Fibroblast of lung (primary cell): Measurements from ENCODE around the gene FREM2. TPM values are rescaled to one million over a fixed set of nuclear protein-coding genes. Genes with fewer than 3 reads are reported as not detected.

Experiments
- DNase-seq, 2 donors: peaks; one replicate each; pipeline versions ENCODE4 v3.0.0 to v3.0.0-alpha.2; 2010; ENCODE audit warnings: low read depth in 2 of 2
- H2AFZ ChIP-seq: 2 replicates; pipeline ENCODE4 v1.5.1; 2012; ENCODE audit warnings: low read length, control low read depth, inconsistent platforms
- H3K27ac ChIP-seq: 2 replicates; pipeline ENCODE4 v1.5.1; 2011; ENCODE audit warnings: low read length, control low read depth; ENCODE audit not compliant: insufficient read depth
- H3K27me3 ChIP-seq: 2 replicates; pipeline ENCODE4 v1.5.1; 2011; ENCODE audit warnings: mild to moderate bottlenecking, low read length; ENCODE audit not compliant: control insufficient read depth, insufficient read depth
- H3K36me3 ChIP-seq: 2 replicates; pipeline ENCODE4 v1.5.1; 2011; ENCODE audit warnings: low read length; ENCODE audit not compliant: control insufficient read depth, insufficient read depth
- H3K4me1 ChIP-seq: 2 replicates; pipeline ENCODE4 v1.5.1; 2011; ENCODE audit warnings: low read length; ENCODE audit not compliant: control insufficient read depth, insufficient read depth; ENCODE audit errors: extremely low read depth
- H3K4me2 ChIP-seq: 2 replicates; pipeline ENCODE4 v1.5.1; 2011; ENCODE audit warnings: low read length, control low read depth; ENCODE audit not compliant: insufficient read depth; ENCODE audit errors: extremely low read depth
- H3K4me3 ChIP-seq, 4 experiments: fragments of 200-600 bp in 1 of 4; sonication (generic) in 1 of 4; replicated peaks in 1 of 4; 2 replicates each; pipeline ENCODE4 v1.5.1; 2011 to 2016; ENCODE audit warnings: low read length in 4 of 4, low read depth in 3 of 4, mild to moderate bottlenecking in 3 of 4, control low read depth in 2 of 4, inconsistent platforms in 1 of 4, mixed read lengths in 1 of 4; ENCODE audit not compliant: insufficient read depth in 1 of 4; ENCODE audit errors: control extremely low read depth in 1 of 4
- H3K79me2 ChIP-seq: 2 replicates; pipeline ENCODE4 v1.5.1; 2012; ENCODE audit warnings: mild to moderate bottlenecking, low read length, inconsistent platforms; ENCODE audit not compliant: control insufficient read depth, insufficient read depth
- H3K9ac ChIP-seq: 2 replicates; pipeline ENCODE4 v1.5.1; 2011; ENCODE audit warnings: mild to moderate bottlenecking, low read length, control low read depth; ENCODE audit not compliant: insufficient read depth
- H3K9me3 ChIP-seq: 2 replicates; pipeline ENCODE4 v1.5.1; 2012; ENCODE audit warnings: low read depth, low read length; ENCODE audit not compliant: control insufficient read depth, insufficient read depth
- H4K20me1 ChIP-seq: 2 replicates; pipeline ENCODE4 v1.5.1; 2011; ENCODE audit warnings: low read length; ENCODE audit not compliant: control insufficient read depth, insufficient read depth; ENCODE audit errors: extremely low read depth
- CTCF ChIP-seq, 2 donors: IDR thresholded peaks in 1 of 2; conservative IDR thresholded peaks in 1 of 2; 1 replicate in 1 of 2; 2 replicates in 1 of 2; pipeline ENCODE4 v1.5.1; 2011 to 2012; ENCODE audit warnings: low read length in 2 of 2, control low read depth in 1 of 2, inconsistent platforms in 1 of 2, low read depth in 1 of 2, mild to moderate bottlenecking in 1 of 2
- EZH2 ChIP-seq: IDR thresholded peaks from 2 replicates; pipeline ENCODE4 v1.5.1; 2012; ENCODE audit warnings: low read length, control low read depth, mild to moderate bottlenecking; ENCODE audit errors: missing control alignments
- polyA plus RNA-seq, 2 donors: library from polyadenylated mRNA; depleted of rRNA in 1 of 2; stranded (reverse) in 1 of 2; unstranded in 1 of 2; fragments of >200 nt; gene quantifications; 2 replicates each; pipeline ENCODE4 v1.2.1, GENCODE V29; 2011 to 2012; ENCODE audit warnings: missing spikeins in 1 of 2
- total RNA-seq: library from RNA; depleted of rRNA; stranded (reverse); fragments of >200 nt; gene quantifications from 2 replicates; pipeline ENCODE4 v1.2.1, GENCODE V29; 2014

The FREM2 gene
- total and polyA plus RNA-seq, 2 donors (not counting 1 experiment from before 2014, with no cell fraction given), result under 0.01 TPM

DNA sequence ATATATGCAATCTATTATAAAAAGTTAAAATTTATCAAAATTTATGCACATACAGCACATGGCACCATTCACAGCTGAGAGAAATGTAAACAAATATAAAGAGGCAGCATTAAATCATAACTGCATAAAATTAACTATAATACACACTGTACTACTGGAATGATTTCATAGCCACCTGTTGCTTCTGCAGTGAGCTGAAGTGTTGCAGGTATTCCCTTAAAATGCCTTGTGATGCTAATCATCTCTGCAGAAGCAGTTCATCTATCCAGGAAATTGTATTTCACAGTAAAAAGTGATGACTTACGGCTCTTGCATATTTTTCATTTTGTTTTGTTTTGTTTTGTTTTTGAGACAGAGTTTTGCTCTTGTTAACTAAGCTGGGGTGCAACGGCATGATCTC, 221.7 kb downstream of the FREM2 start:
- Histone ChIP-seq H3K9me3 (no peaks in the 10 kb centered on the region), H3K27ac (no peak overlapping the region), H3K4me3 (no peak overlapping the region), H3K4me1 (no peaks in the 10 kb centered on the region), H3K4me2 (no peak overlapping the region), H4K20me1 (no peaks in the 10 kb centered on the region), H2AFZ (no peak overlapping the region), H3K79me2 (no peaks in the 10 kb centered on the region), H3K27me3 (no peaks in the 10 kb centered on the region), H3K9ac (no peak overlapping the region), H3K36me3 (no peaks in the 10 kb centered on the region)
- DNase-seq, result no peak
- no peak for TF ChIP-seq EZH2
- no peak for TF ChIP-seq CTCF (conservative IDR thresholded peaks at IDR 0.05 in 1 of 2, IDR thresholded peaks at IDR 0.05 in 1 of 2; ENCODE audit: low read depth in 1 of 2, low read length in 2 of 2)

DNA sequence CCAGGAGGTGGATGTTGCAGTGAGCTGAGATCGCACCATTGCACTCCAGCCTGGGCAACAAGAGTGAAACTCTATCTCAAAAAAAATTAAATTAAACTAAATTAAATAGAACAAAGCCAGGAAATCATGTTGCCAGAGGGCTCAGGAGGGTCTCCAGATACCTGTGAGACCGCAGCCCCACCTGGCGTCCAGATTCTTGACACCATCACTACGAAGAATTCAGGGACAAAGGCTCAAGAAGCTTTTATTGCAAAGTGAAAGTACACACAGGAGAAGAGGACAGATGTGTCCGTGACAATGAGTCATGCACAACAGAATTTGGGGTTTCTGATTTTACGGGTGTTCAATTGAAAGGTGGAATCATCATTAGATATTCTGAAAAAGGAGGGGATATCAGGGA, 227.2 kb downstream of the FREM2 start:
- H3K9me3 ChIP-seq, result no peaks in the 10 kb centered on the region
- no peaks in the 10 kb centered on the region for H3K4me1 ChIP-seq
- no peak overlapping the region for H2AFZ ChIP-seq
- DNase-seq, result no peak
- no peaks in the 10 kb centered on the region for H3K36me3 ChIP-seq
- no peak overlapping the region for H3K4me2 ChIP-seq
- no peaks in the 10 kb centered on the region for H3K79me2 ChIP-seq
- H3K4me3 ChIP-seq, result no peak overlapping the region
- H4K20me1 ChIP-seq, result no peaks in the 10 kb centered on the region
- no peak for TF ChIP-seq CTCF (conservative IDR thresholded peaks at IDR 0.05 in 1 of 2, IDR thresholded peaks at IDR 0.05 in 1 of 2; ENCODE audit: low read depth in 1 of 2, low read length in 2 of 2)
- no peak for TF ChIP-seq EZH2
- no peaks in the 10 kb centered on the region for H3K27me3 ChIP-seq
- no peak overlapping the region for H3K27ac ChIP-seq
- no peak overlapping the region for H3K9ac ChIP-seq

- no peak overlapping the region for H2AFZ ChIP-seq
- TF ChIP-seq EZH2, result no peak
- no peak for TF ChIP-seq CTCF (conservative IDR thresholded peaks at IDR 0.05 in 1 of 2, IDR thresholded peaks at IDR 0.05 in 1 of 2; ENCODE audit: low read depth in 1 of 2, low read length in 2 of 2)
- no peak overlapping the region for H3K4me3 ChIP-seq
These were observed 234.2 kb downstream of the FREM2 start for GRCh38 chr13:38921081-38921480.

More at GRCh38 chr13:38921081-38921480, 234.2 kb downstream of the FREM2 start:
- no peak for DNase-seq
- no peaks in the 10 kb centered on the region for H3K4me1 ChIP-seq
- H3K9me3 ChIP-seq, result no peaks in the 10 kb centered on the region
- no peaks in the 10 kb centered on the region for H3K27me3 ChIP-seq
- H4K20me1 ChIP-seq, result no peaks in the 10 kb centered on the region
- H3K4me2 ChIP-seq, result no peak overlapping the region
- H3K79me2 ChIP-seq, result no peaks in the 10 kb centered on the region
- H3K27ac ChIP-seq, result no peak overlapping the region
- no peaks in the 10 kb centered on the region for H3K36me3 ChIP-seq
- no peak overlapping the region for H3K9ac ChIP-seq
